Neural crest cell (in vitro differentiated cells): ENCODE measurements around the gene CKMT2. TPM values are rescaled to one million over a fixed set of nuclear protein-coding genes. Genes with fewer than 3 reads are reported as not detected.

Source experiments
- DNase-seq: peaks from one replicate; pipeline ENCODE4 v3.0.0; 2021; ENCODE audit warnings: low read depth, mixed read lengths, low spot score
- H3K27ac Mint-ChIP-seq: one replicate; pipeline ENCODE4 v1.8.0; 2021; ENCODE audit warnings: mild to moderate bottlenecking, mixed read lengths; ENCODE audit not compliant: unreplicated experiment
- H3K27me3 Mint-ChIP-seq: 2 replicates; pipeline ENCODE4 v1.8.0; 2021; ENCODE audit warnings: low read depth, mild to moderate bottlenecking, mixed read lengths
- H3K36me3 Mint-ChIP-seq: 2 replicates; pipeline ENCODE4 v1.8.0; 2021; ENCODE audit warnings: low read depth, mild to moderate bottlenecking, mixed read lengths
- H3K4me1 Mint-ChIP-seq: 2 replicates; pipeline ENCODE4 v1.8.0; 2021; ENCODE audit warnings: mixed read lengths
- H3K4me3 Mint-ChIP-seq: one replicate; pipeline ENCODE4 v1.8.0; 2021; ENCODE audit warnings: mild to moderate bottlenecking, mixed read lengths
- H3K9me3 Mint-ChIP-seq: 2 replicates; pipeline ENCODE4 v1.8.0; 2021; ENCODE audit warnings: mixed read lengths
- CTCF ChIP-seq: fragments of 200-600 bp; sonication (generic); conservative IDR thresholded peaks from 2 replicates; pipeline ENCODE4 v1.5.0; 2021; ENCODE audit warnings: antibody characterized with exemption, mild to moderate bottlenecking
- total RNA-seq: library from RNA; stranded (reverse); gene quantifications from 2 replicates; pipeline ENCODE4 v1.2.1, GENCODE V29; 2021

CKMT2 gene
- total RNA-seq, 1 donor from 2014 or later = not detected

DNA sequence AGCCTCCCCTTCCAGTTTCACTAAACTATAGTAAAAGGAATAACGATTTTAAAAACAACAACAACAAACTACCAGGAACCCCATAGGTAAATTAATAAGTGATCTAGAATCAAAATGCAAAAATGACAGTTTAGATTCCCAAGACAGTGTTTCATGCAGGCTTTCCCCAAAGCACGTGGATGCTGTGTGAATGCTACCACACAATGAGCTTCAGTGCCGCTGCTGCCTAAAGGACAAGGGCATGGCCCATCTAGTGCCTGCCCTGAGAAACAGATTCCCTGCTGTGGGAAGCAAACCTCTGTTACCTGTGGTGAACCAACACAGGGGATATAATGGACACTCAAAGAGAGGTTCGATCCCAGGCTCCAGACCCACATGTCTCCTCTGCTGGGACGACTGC, 23.7 kb upstream of the CKMT2 start:
- Mint-ChIP-seq H3K4me3 (no peak overlapping the region), H3K4me1 (no peaks in the 10 kb centered on the region), H3K27me3 (no peaks in the 10 kb centered on the region), H3K27ac (peak overlapping the region; percentile 64), H3K36me3 (no peaks in the 10 kb centered on the region), H3K9me3 (no peaks in the 10 kb centered on the region)
- DNase-seq = no peak
- TF ChIP-seq CTCF = no peak

GRCh38 chr5:81209869-81210493, 23.1 kb upstream of the CKMT2 start:
- H3K27me3 Mint-ChIP-seq = no peaks in the 10 kb centered on the region
- no peaks in the 10 kb centered on the region for H3K36me3 Mint-ChIP-seq
- H3K27ac Mint-ChIP-seq = peak overlapping the region; percentile 64
- TF ChIP-seq CTCF = no peak
- no peaks in the 10 kb centered on the region for H3K4me1 Mint-ChIP-seq
- H3K9me3 Mint-ChIP-seq = no peaks in the 10 kb centered on the region
- no peak overlapping the region for H3K4me3 Mint-ChIP-seq
- no peak for DNase-seq

DNA sequence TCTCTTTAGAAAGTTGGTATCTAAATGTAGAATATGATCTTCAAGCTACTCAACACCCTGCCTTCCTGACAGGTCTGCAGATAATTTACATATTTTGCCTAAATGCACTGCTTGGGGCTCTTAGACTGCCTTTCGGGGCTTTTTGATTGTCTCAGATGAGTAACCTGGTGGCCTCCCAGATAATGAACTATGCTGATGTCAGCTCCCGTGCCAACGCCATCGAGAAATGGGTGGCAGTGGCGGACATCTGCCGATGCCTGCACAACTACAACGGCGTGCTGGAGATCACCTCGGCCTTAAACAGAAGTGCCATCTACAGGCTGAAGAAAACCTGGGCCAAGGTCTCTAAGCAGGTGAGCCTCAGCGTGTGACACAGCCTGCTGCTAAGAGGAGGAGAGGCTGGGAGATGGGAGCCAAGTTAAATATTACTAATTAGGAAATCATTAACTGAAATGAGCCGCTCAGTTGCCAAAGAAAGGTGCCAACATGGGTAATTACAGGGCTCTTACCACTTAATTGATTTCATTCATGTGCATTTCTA, 20.8 kb upstream of the CKMT2 start:
- no peaks in the 10 kb centered on the region for H3K36me3 Mint-ChIP-seq

GRCh38 chr5:81213070-81213469, 20.1 kb upstream of the CKMT2 start:
- H3K27me3 Mint-ChIP-seq = no peaks in the 10 kb centered on the region
- H3K4me3 Mint-ChIP-seq = no peak overlapping the region
- no peaks in the 10 kb centered on the region for H3K36me3 Mint-ChIP-seq
- H3K27ac Mint-ChIP-seq = no peak overlapping the region
- no peaks in the 10 kb centered on the region for H3K4me1 Mint-ChIP-seq
- DNase-seq = no peak
- peaks cover under 1% of the 10 kb centered on the region for H3K9me3 Mint-ChIP-seq
- no peak for TF ChIP-seq CTCF

More for the DNA sequence above, 20.8 kb upstream of the CKMT2 start:
- Mint-ChIP-seq H3K9me3 (no peaks in the 10 kb centered on the region), H3K4me1 (no peaks in the 10 kb centered on the region), H3K4me3 (no peak overlapping the region), H3K27me3 (no peaks in the 10 kb centered on the region), H3K27ac (no peak overlapping the region)
- no peak for TF ChIP-seq CTCF
- DNase-seq = no peak

DNA sequence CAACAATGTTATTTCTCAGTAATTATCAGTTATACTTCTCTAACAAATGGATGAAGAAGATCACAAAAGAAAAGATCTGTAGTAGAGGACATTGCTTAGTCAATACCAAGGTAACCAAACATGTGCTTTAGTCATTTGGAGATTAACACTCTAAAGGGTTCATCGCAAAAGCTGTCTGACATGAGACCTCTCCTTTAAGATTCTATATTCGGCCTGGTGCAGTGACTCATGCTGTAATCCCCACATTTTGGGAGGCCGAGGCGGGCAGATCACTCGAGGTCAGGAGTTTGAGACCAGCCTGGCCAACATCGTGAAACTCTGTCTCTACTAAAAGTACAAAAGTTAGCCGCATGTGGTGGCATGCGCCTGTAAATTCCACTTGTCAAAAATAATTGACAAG, 18.3 kb upstream of the CKMT2 start:
- H3K4me1 Mint-ChIP-seq = no peaks in the 10 kb centered on the region
- H3K36me3 Mint-ChIP-seq = peaks cover 8% of the 10 kb centered on the region
- no peak for DNase-seq
- peaks cover 4% of the 10 kb centered on the region for H3K9me3 Mint-ChIP-seq
- no peak overlapping the region for H3K27ac Mint-ChIP-seq
- H3K4me3 Mint-ChIP-seq = no peak overlapping the region
- no peaks in the 10 kb centered on the region for H3K27me3 Mint-ChIP-seq
- no peak for TF ChIP-seq CTCF
